Activated CD8-positive, alpha-beta memory T cell treated with anti-CD3 and anti-CD28 coated beads, Interleukin-2, amount 50 U/mL, for 1 hour (primary cell): ENCODE measurements around the gene MYO1D.
"Not testable (repeated sequence)": the region's sequence is repeated elsewhere in the genome, so short reads cannot be mapped to it uniquely, and the experiment has no call there.

Source experiments
- DNase-seq: peaks from one replicate; pipeline ENCODE4 v3.0.0-alpha.2; 2020; ENCODE audit errors: extremely low read depth

The MYO1D gene

DNA sequence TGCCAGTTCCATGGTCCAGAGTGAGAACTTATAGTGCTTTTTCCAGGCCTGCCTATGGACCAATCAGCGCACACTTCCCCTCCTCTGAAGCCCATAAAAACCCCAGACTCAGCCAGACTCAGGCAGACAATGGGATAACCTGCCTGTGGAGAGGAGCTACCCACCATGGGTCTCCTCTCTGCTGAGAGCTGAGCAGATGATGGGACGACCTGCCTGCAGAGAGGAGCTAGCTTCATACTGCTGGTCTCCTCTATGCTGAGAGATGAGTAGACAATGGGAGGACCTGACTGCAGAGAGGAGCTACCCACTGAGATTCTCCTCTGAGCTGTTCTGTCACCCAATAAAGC lies 144.7 kb downstream of the MYO1D start:
- no peak for DNase-seq

DNA sequence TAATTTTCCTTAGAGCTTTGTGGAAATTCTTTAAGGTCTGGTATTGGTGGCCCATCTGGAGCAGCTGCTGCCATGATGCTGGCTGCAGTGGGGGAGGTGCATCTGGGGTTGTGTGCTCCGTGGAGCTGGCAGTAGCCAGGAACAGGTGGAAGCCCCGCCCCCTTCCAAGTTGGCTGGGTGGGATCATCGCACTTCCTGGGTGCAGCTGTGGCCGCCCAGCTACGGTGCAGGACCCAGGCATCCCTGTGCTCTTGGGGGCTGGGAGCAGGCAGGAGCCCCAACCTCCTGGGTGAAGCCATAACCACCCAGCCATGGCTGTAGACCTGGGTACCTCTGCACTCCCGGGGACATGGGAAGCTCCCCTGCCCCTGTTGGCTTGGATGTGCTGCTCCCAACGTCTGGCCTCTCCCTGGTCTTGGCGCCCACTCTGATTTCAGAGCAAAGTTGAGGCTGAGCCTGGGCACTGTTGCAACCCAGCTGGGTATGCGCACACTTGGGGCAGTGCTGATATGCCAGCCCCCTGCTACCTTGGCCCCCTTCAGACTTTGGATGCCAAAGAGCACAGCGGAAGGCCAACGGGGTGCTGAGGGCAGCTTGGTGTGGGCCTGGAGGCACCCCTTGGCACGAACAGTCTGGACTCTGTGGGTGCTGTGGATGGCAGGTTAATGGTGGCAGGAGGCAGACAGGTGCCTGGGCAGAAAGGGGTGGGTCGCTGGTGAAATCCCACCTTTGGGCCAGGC lies 145.2 kb downstream of the MYO1D start:
- DNase-seq: no peak

DNA sequence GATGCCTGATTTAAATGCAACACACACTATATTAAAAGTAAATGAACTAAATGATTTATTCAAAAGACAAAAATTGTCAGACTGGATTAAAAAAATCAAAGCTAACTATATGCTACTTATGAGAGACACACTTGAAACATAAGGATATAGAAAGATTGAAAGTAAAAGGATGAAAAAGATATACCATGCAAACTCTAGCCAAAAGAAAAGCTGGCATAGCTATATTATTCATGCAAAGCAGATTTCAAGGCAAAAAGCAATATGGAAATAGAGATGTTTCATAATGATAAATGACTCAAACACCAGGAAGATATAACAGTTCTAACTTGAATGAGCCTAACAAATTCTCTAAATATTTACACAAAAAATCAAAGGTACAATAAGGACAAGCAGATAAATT lies 149.2 kb downstream of the MYO1D start:
- no peak for DNase-seq

DNA sequence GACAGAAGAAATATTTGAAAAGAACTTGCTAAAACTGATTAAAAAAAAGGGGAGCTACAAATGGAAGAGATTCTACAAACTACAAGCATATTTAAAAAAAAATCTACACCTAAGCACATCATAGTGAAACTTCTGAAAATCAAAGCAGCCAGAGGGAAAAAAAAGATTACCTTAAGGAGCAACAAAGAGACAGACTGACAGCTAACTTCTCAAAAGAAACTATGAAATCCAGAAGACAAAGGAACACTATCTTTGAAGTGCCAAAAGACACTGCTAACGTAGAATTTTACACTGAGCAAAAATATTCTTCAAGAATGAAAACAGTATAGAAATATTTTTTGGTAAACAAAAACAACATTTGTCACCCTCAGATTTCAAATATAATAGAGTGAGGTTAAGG lies 151.2 kb downstream of the MYO1D start:
- DNase-seq: no peak

DNA sequence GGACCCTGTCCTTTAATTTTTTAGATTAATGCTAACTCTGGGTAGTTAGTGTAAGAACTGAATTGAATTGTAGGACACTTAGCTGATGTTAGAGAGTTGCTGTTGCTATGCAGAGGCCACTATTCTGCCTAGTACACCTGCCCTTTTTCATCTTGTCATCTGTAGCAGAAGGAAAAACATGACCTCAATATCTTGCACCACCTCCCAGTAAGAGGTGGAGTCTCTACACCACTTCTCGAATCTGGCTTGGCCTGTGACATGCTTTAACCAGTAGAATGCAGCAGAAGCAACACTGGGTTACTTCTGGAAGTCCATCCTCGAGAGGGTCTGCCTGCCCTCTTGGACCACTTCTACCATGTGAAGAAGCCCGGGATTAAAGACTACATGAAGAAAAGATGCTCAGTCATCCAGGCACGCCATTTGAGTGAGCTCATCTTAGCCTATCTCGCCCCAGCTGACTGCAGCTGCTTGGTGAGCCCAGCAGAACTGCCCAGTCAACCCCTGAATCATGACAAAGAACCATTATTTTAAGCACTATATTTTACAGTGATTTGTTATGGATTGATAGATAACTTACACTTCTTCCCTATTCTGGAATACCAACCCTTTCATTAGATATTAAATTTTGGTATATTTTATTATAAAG lies 153.5 kb downstream of the MYO1D start:
- DNase-seq: no peak

DNA sequence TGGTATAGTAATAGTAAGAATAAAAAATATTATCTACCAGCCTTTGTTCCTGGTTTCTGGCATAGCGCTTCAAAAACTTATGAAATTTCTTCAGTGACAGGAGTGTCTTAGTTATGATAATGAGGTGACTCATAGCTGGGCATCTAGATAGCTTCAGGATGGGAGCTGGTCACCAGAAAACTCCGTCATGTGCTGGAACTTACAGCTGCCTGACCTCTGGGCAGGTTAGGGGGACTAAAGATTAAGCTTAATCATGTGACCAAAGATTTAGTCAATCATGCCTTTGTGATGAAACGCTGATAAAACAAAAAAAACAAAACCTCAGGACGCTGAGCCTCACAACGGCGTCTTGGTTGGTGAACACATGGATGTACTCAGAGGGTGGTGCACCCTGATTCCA lies 154.2 kb downstream of the MYO1D start:
- no peak for DNase-seq

DNA sequence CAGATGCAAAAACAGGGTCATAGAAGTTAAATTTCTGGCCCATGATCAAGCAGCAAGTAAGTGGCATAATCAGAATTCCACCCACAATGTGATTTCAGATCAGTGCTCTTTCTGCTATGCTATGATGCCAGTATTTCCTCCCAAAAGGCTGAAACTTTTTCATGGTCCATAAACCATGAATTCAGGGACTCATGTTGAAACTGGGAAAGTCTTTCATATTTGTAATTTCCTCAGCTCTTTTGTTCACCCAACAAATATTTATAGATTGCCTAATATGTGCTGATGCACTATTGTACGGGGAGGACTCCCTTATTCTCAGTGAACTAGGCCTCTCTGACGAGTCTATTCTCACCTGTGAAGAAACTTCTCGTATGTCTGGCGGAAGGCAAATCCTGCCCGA lies 156.3 kb downstream of the MYO1D start:
- DNase-seq: no peak

DNA sequence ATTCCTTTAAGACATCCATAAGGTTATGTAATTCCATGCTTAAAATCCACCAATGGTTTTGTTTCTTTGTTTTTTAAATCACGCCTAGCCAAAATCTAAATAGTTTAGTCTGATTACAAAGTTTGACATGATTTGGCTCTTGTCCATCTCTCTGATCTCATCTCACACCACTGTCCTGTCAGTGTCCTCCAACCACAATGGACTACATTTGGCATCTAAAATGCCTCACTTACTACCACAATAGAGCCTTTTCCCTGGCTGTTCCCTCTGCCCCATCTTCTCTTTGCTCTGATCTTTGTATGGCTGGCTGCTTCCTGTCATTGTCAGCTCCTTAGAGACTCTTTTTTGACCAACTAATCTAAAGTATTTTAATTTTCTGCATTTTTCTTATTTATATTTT lies 157.2 kb downstream of the MYO1D start:
- DNase-seq: no peak

DNA sequence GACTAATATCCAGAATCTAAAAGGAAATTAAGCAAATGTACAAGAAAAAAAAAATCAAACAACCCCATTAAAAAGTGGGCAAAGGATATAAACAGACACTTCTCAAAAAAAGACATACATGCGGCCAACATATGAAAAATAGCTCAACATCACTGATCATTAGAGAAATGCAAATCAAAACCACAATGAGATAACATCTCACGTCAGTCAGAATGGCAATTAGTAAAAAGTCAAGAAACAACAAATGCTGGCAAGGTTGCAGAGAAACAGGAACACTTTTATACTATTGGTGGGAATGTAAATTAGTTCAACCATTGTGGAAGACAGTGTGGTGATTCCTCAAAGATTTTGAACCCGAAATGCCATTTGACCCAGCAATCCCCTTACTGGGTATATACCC lies 162.0 kb downstream of the MYO1D start:
- DNase-seq: not testable (repeated sequence)

DNA sequence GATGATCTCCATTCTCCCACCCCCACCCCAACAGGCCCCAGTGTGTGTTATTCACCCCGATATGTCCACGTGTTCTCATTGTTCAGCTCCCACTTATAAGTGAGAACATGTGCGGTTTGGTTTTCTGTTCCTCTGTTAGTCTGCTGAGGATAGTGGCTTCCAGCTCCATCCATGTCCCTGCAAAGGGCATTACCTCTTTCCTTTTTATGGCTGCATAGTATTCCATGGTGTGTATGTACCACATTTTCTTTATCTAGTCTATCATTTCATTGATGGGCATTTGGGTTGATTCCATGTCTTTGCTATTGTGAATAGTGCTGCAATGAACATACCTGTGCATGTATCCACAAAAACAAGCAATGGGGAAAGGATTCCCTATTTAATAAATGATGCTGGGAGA lies 162.7 kb downstream of the MYO1D start:
- not testable (repeated sequence) for DNase-seq

DNA sequence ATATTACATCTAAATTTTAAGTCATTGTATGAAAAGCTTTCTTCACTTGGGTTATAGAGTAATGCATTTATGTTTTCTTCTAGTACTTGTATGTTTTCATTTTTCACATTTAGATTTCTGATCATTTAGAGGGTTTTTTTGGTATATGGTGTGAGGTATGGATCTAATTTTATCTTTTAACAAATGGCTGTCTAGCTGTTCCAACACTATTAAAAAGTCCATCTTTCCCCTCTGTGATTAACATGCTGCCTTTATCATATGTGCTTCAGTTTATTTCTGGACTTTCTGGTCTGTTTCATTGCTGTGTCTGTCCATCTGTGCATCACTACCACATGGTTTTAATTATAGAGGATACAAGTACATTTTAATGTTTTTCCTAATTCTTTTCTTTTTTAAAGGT lies 163.8 kb downstream of the MYO1D start:
- DNase-seq: no peak

DNA sequence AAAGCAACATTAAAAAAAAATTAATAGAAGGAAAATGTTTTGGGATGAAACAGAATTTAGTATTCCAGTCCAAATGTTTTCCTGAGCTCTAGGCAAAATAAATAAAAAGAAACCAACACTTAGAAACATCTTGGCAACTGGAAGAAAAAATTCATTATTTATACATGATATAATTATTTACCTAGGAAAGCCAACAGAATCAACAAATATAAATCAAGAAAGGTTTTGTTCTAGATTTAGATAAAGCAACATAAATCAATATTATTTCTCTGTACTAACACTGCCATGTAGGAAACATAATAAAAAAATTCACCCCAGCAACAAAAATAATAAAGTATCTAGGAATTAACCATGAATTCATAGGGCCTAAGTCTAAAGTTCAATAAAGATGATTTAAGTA lies 167.4 kb downstream of the MYO1D start:
- DNase-seq: no peak

DNA sequence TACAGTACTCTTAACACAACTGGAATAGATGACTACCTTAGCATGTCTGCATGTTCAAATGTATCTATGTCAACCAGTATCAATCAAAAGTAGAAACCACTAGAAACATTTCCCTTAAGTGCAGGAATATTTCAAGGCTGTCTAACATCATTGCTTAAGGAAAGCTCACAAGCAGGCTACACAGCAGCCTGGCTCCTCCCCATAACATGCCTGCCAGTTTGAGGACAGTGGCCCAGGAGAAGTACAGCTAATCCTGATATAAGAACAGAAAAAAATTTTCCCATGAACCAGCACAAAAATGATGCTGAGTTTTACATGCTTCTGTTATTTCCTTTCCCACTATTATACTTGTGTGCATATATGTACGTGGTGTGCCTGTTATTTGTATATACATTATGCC lies 175.1 kb downstream of the MYO1D start:
- no peak for DNase-seq

DNA sequence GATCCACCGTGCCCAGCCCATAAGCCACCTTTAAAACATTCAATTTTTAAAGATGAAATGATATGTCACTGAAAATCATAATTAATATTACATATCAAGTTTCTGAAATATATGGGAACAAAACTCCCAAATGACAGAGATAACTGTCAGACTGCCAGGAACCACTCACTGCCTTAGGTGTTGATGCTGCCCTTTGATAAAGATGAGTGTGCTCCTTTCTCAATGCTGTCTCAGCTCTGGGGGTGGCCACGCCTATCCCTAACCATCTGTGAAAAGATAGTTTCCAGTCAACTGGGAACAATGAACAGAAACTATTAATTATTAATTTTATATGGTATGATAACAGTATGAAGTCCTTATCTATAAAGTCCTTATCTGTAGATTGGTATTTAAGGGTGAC lies 177.7 kb downstream of the MYO1D start:
- no peak for DNase-seq

DNA sequence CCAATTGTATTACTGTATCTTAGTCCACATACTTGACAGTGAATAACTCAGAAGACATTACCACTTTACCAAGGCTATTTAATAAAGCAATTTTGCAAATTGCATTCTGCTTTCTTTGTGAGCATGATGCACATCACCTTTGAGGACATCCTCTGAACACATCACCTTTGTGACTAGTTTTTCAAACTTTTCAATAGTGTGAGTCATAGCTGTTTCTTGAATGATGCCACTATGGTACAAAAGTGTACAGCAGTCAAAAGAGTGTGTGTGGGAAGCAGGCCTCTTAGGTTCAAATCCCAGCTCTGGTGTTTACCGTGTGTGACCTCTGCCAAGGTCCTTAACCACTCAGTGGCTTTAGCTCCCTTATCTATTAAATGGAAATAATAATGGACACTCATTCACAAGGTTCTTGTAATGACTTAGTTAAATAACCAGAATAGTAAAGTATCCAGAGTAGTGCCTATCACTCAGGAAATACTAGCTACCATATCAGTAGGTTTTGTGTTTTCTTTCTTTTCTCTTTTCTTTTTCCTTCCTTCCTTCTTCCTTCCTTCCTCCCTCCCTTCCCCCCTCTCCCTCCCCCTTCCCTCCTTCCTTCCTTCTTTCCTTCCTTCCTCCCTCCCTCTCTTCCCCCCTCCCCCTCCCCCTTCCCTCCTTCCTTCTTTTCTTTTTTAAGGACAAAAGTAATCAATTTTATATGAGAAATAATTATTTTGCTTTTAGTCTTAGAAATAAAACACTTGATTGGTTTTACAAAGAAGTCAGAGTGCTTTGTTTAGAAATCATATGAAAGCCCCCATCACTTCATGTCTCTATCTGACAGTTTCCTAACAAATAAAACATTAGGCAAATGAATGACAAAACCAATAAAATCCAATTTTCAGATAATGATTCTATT lies 178.9 kb downstream of the MYO1D start:
- DNase-seq: no peak

DNA sequence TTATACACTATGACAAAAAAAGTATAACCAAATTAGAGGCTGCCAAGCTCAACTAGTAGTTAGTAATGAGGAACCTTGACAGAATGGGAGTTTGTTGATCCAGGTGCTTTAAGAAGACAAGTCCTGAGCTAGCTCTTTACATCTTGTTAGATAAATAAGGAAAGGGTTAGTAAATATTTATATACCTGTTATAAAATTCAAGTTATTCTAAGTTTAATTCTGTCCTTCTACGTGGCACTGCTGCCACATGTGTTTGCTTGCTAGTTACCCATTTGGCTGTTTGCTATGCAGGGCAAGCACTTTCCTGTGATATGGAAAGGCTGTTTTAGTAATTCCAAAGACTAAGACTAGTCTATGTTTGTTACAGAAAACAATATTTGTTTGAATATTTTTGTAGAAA lies 180.5 kb downstream of the MYO1D start:
- no peak for DNase-seq

DNA sequence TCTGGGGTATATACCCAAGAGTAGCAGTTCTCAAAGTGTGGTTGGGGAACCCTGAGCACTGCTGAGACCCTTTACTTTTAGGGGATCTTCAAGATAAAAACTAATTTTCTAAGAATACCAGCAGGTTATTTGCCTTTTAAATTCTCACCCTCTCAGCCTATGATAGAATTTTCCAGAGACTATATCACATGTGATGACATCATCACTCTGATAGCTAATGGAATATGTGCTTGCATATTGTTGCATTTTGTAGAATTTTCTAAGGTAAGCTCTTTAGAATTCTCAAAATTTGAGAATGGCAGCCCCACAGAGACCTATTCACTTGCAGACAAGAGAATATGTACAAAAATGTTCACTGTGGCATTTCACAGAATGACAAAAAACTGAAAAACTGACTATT lies 181.1 kb downstream of the MYO1D start:
- no peak for DNase-seq

DNA sequence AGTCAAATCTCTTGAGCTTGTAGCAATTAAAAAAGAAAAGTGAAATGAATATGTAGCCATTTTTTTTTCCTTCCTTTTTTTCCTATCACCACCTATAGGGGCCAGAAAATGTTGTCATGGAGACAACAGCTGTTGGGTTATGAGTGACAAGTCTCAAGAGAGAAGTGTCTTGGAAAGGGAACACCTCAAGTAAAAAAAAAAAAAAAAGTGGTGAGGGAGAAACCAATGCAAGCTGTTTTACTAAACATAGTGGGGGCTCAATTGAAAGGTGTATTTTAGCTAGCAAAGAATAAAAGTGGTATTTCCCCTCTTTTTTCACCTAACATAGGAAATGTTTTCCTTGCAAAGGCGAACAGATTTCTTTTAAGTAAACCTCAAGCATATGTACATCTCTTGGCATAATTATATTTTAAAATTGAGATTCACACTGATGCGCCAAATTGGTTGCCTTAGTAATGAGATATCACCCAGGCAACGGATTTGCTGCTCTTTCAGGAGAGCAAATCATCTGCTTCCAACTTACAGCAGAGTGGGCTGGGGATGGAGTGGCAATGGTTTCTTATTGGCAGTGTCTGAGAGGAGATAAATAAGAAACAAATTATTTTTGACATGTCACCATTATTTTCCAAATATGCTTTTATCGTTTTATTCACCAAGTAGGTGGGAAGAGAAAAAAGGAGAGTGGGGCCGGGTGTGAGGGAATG lies 183.6 kb downstream of the MYO1D start:
- DNase-seq: no peak

DNA sequence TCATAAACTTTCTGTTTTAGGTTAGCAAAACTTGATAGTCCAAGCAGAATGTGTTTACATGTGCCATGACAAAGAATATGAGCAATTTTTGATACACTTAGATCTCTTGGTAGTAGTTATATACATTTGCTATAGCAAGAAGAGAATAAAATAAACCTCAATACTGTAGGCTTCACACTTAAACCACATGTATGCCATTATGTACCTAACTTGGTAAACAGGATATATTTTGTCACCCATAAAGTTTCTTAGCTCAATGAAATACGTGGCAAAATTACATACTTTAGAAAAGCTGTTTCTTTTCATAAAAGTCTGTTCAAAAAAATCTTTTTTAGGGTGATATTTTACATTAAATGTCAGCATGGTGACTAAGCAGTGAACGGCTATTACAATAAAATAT lies 184.7 kb downstream of the MYO1D start:
- no peak for DNase-seq

DNA sequence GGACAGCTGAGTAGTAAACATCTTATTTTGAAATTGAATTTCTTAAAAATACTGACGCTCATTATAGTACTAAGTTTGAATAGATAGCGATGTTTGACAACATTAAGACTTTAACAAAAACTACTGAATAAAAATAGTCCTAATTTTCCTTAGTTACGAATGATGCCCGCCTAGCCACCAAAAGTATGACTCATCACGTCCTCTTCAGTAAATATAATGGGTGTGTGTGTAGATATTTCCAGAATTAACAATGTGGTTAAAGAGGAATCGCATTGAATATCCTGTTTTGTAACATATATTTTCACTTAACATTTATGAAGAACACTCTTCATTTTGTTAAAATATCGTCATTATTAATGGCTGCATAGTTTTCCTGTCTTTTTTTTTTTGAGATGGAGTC lies 187.6 kb downstream of the MYO1D start:
- no peak for DNase-seq

DNA sequence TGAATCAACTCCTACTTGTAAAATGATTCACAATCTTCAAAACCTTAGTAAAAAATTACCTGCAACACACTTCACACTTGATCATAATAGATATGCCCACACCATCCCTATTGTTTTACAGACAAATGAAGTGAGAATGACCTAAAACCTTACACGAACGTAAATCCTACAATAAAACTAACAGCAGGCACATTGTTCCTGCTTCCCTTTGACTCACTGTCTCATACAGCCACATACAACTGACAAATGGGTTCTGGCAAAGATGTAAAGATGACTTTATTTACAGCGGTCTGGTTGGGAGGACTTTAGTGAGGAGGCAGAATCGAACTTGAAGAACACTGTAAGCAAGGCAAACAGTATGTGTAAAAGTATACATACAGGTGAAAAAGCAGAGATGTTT lies 188.7 kb downstream of the MYO1D start:
- DNase-seq: no peak
